ENCODE data around the gene SIGLEC14.
"Not testable (repeated sequence)": the region's sequence is repeated elsewhere in the genome, so short reads cannot be mapped to it uniquely, and the experiment has no call there.

The SIGLEC14 gene

GRCh38 chr19:51646730-51647129, at the start of gene SIGLEC14:
Gene SIGLEC14, minus strand, starts transcription at chr19:51646825. Its CDS starts 66 bp downstream, at chr19:51646759.
- not testable (repeated sequence) for H3K27ac ChIP-seq (ENCODE audit: low read depth, low read length); H3K4me1 ChIP-seq (ENCODE audit: control insufficient read depth, insufficient read depth, low read length); H3K27me3 ChIP-seq (ENCODE audit: control insufficient read depth, insufficient read depth, low read length); H3K9ac ChIP-seq (ENCODE audit: low read length); H3K4me3 ChIP-seq (ENCODE audit: low read length); H3K36me3 ChIP-seq (ENCODE audit: control insufficient read depth, insufficient read depth, low read length)

DNA sequence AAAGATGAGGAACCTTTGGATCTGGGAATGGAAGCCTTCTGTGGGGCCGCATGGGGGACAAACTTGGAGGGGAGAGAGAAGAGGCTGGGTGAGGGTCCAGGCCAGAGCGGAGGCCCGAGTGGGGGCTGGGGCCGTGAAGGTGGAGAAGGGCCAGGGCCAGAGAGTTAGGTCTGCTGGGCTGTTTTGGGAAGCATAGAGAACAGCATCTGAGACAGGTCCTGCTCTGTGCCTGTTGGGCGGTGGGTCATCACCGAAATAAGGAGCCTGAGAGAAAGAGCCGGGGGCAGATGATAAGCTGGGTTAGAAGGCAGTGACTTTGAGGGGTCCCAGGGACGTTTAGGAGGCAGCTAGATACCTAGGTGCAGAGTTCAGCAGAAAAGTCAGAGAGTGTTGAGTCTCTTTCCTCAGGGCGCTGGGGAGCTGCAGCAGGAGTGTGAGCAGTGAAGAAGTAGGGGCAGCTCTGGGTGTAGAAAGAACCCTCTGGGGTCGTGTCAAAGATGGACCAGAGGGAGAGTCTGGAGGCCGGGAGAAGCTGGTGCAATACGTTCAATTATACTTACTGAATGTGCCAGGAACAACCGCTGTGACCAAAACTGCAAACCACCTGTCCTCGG, 49.2 kb upstream of the SIGLEC14 start:
- no peak overlapping the region for H3K4me3 ChIP-seq (ENCODE audit: low read length)
- no peak overlapping the region for H3K9ac ChIP-seq (ENCODE audit: low read length)
- no peak overlapping the region for H3K27ac ChIP-seq (ENCODE audit: low read depth, low read length)
- H3K36me3 ChIP-seq (ENCODE audit: control insufficient read depth, insufficient read depth, low read length), result peaks cover 5% of the 10 kb centered on the region
- H3K27me3 ChIP-seq (ENCODE audit: control insufficient read depth, insufficient read depth, low read length), result no peaks in the 10 kb centered on the region
- H3K4me1 ChIP-seq (ENCODE audit: control insufficient read depth, insufficient read depth, low read length), result peaks cover 13% of the 10 kb centered on the region

DNA sequence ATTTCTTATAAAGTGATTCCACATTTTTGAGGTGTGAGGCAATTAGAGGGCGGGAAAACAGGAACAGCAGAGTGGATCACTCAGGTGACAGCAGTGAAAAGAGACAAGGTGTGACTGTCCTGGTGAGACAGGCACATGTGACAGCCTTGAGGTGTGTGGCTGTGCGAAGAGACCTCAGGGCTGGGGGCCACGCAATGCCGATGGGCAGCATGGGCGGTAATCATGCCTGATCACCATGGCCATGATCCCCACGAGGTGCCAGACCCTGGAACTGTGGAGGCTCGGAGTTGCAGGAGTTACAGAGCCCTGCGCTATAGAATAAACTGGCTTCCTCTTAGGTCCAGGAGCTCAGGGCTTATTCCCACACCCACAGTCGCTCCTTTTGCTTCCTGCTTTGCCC, 48.5 kb upstream of the SIGLEC14 start:
- Histone ChIP-seq H3K27ac (ENCODE audit: low read depth, low read length) (no peak overlapping the region), H3K4me3 (ENCODE audit: low read length) (no peak overlapping the region), H3K9ac (ENCODE audit: low read length) (no peak overlapping the region), H3K36me3 (ENCODE audit: control insufficient read depth, insufficient read depth, low read length) (peaks cover 5% of the 10 kb centered on the region), H3K4me1 (ENCODE audit: control insufficient read depth, insufficient read depth, low read length) (peaks cover 13% of the 10 kb centered on the region), H3K27me3 (ENCODE audit: control insufficient read depth, insufficient read depth, low read length) (no peaks in the 10 kb centered on the region)

GRCh38 chr19:51694318-51695085, 47.9 kb upstream of the SIGLEC14 start:
- Histone ChIP-seq H3K36me3 (ENCODE audit: control insufficient read depth, insufficient read depth, low read length) (peaks cover 5% of the 10 kb centered on the region), H3K4me3 (ENCODE audit: low read length) (no peak overlapping the region), H3K4me1 (ENCODE audit: control insufficient read depth, insufficient read depth, low read length) (peaks cover 13% of the 10 kb centered on the region), H3K27me3 (ENCODE audit: control insufficient read depth, insufficient read depth, low read length) (no peaks in the 10 kb centered on the region), H3K9ac (ENCODE audit: low read length) (no peak overlapping the region), H3K27ac (ENCODE audit: low read depth, low read length) (no peak overlapping the region)

- H3K4me3 ChIP-seq (ENCODE audit: low read length), result no peak overlapping the region
- H3K27me3 ChIP-seq (ENCODE audit: control insufficient read depth, insufficient read depth, low read length), result no peaks in the 10 kb centered on the region
- peaks cover 5% of the 10 kb centered on the region for H3K36me3 ChIP-seq (ENCODE audit: control insufficient read depth, insufficient read depth, low read length)
- H3K9ac ChIP-seq (ENCODE audit: low read length), result no peak overlapping the region
- no peak overlapping the region for H3K27ac ChIP-seq (ENCODE audit: low read depth, low read length)
- H3K4me1 ChIP-seq (ENCODE audit: control insufficient read depth, insufficient read depth, low read length), result peaks cover 13% of the 10 kb centered on the region
Measured at GRCh38 chr19:51693819-51694218, 47.2 kb upstream of the SIGLEC14 start.

DNA sequence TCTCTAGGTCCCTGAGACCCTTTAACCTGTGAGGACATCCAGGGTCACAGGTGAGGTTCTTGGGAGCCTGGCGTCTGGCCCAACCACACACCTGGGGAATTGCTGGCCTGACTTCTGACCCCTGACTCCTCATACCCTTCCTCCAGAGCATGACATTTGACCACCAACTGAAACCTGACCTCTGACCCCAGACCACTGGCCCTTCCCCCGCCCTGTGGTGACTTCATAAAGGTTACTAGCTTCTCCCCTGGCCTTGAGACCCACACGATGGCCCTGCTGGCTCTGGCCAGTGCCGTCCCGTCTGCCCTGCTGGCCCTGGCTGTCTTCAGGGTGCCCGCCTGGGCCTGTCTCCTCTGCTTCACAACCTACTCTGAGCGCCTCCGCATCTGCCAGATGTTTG, 46.6 kb upstream of the SIGLEC14 start, which contains the start of gene SPACA6:
SPACA6 (plus strand) TSS at position 71 of the 400 bp plus-strand sequence; CDS start at position 268, 197 bp downstream.
- H3K4me3 ChIP-seq (ENCODE audit: low read length), result peak within 1 kb of the TSS; percentile 55
- H3K27ac ChIP-seq (ENCODE audit: low read depth, low read length), result peak within 1 kb of the TSS; percentile 20
- H3K4me1 ChIP-seq (ENCODE audit: control insufficient read depth, insufficient read depth, low read length), result peaks cover 13% of the 10 kb centered on the region
- no peak within 1 kb of the TSS for H3K9ac ChIP-seq (ENCODE audit: low read length)
- no peaks in the 10 kb centered on the region for H3K27me3 ChIP-seq (ENCODE audit: control insufficient read depth, insufficient read depth, low read length)
- peaks cover 5% of the 10 kb centered on the region for H3K36me3 ChIP-seq (ENCODE audit: control insufficient read depth, insufficient read depth, low read length)

DNA sequence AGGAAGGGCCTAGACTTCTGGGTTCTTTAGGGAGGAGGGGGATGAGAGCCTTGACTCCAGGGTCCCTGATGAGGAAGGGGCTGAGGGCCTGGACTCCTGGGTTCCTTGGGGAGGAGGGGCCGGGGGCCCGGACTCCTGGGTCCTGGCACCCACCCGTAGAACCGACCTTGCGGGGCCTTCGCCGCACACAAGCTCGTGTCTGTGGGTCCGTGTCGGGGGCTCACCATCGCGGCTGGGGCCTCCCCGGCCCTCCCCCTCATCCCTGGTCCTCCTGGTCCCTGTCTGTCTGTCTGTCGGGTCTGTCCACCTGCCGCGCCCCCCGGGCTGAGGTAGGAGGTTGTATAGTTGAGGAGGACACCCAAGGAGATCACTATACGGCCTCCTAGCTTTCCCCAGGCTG, 45.8 kb upstream of the SIGLEC14 start:
- peaks cover 15% of the 10 kb centered on the region for H3K4me1 ChIP-seq (ENCODE audit: control insufficient read depth, insufficient read depth, low read length)
- peak overlapping the region; percentile 55 for H3K4me3 ChIP-seq (ENCODE audit: low read length)
- H3K27me3 ChIP-seq (ENCODE audit: control insufficient read depth, insufficient read depth, low read length), result peaks cover 2% of the 10 kb centered on the region
- peak overlapping the region; percentile 20 for H3K27ac ChIP-seq (ENCODE audit: low read depth, low read length)
- peaks cover 5% of the 10 kb centered on the region for H3K36me3 ChIP-seq (ENCODE audit: control insufficient read depth, insufficient read depth, low read length)
- H3K9ac ChIP-seq (ENCODE audit: low read length), result no peak overlapping the region

DNA sequence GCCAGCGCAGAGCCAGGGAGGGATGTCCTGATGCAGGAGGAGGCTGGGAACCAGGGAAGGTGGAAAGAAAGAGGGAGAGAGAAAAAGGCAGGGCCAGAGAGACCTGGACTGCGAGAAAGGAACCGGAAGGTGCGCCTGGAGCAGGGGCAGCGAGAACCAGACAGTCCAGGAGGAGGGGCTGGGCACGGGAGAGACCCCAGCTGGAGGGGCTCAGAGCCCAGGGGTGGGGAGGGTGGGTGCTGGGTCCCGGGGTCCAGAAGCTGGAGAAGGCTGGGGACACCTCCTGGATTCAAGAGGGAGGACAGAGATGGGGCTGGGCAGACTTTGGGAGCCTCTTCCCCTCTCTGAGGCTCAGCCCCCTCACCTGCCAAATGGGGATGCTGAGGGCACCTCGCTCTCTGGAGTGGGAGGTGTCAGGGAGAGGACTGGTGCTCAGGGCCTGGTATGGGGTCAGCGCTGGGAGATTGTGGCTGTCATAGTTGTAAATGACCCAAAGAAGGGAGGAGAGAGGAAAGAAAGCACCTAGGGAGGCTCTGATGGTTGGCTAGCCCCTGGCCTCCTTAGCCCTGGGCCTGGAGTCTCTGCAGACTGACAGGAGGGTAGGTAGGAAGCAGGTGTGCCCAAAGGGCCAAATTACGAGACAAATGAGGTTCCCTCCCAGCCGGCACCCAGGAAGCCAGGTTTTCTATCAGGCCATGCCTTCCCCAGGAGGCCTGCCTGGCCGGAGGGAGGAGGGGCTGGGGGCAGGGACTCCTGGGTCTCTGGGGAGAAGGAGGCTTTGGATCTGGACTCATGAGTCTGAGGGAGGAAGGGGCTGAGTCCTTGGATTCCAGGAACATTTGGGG, 45.2 kb upstream of the SIGLEC14 start:
- Histone ChIP-seq H3K9ac (ENCODE audit: low read length) (peak overlapping the region; percentile 22), H3K36me3 (ENCODE audit: control insufficient read depth, insufficient read depth, low read length) (peaks cover 5% of the 10 kb centered on the region), H3K4me1 (ENCODE audit: control insufficient read depth, insufficient read depth, low read length) (peaks cover 17% of the 10 kb centered on the region), H3K4me3 (ENCODE audit: low read length) (peak overlapping the region; percentile 84), H3K27me3 (ENCODE audit: control insufficient read depth, insufficient read depth, low read length) (peaks cover 2% of the 10 kb centered on the region), H3K27ac (ENCODE audit: low read depth, low read length) (peak overlapping the region; percentile 90)

- Histone ChIP-seq H3K4me3 (ENCODE audit: low read length) (peak overlapping the region; percentile 84), H3K9ac (ENCODE audit: low read length) (peak overlapping the region; percentile 22), H3K27ac (ENCODE audit: low read depth, low read length) (peak overlapping the region; percentile 90), H3K36me3 (ENCODE audit: control insufficient read depth, insufficient read depth, low read length) (peaks cover 5% of the 10 kb centered on the region), H3K27me3 (ENCODE audit: control insufficient read depth, insufficient read depth, low read length) (peaks cover 2% of the 10 kb centered on the region), H3K4me1 (ENCODE audit: control insufficient read depth, insufficient read depth, low read length) (peaks cover 17% of the 10 kb centered on the region)
Measured at GRCh38 chr19:51691074-51691583, 44.5 kb upstream of the SIGLEC14 start.

- H3K4me1 ChIP-seq (ENCODE audit: control insufficient read depth, insufficient read depth, low read length), result peaks cover 17% of the 10 kb centered on the region
- no peak overlapping the region for H3K9ac ChIP-seq (ENCODE audit: low read length)
- H3K27ac ChIP-seq (ENCODE audit: low read depth, low read length), result peak overlapping the region; percentile 90
- H3K36me3 ChIP-seq (ENCODE audit: control insufficient read depth, insufficient read depth, low read length), result peaks cover 5% of the 10 kb centered on the region
- peaks cover 2% of the 10 kb centered on the region for H3K27me3 ChIP-seq (ENCODE audit: control insufficient read depth, insufficient read depth, low read length)
- peak overlapping the region; percentile 84 for H3K4me3 ChIP-seq (ENCODE audit: low read length)
Measured at GRCh38 chr19:51690454-51691073, 43.9 kb upstream of the SIGLEC14 start.

GRCh38 chr19:51689751-51690453, 43.3 kb upstream of the SIGLEC14 start:
- H3K9ac ChIP-seq (ENCODE audit: low read length), result no peak overlapping the region
- peaks cover 17% of the 10 kb centered on the region for H3K4me1 ChIP-seq (ENCODE audit: control insufficient read depth, insufficient read depth, low read length)

More at GRCh38 chr19:51689751-51690453, 43.3 kb upstream of the SIGLEC14 start:
- Histone ChIP-seq H3K4me3 (ENCODE audit: low read length) (peak overlapping the region; percentile 84), H3K36me3 (ENCODE audit: control insufficient read depth, insufficient read depth, low read length) (no peaks in the 10 kb centered on the region), H3K27me3 (ENCODE audit: control insufficient read depth, insufficient read depth, low read length) (peaks cover 2% of the 10 kb centered on the region), H3K27ac (ENCODE audit: low read depth, low read length) (peak overlapping the region; percentile 90)
